ENCODE data around the gene SBF2.

DNA sequence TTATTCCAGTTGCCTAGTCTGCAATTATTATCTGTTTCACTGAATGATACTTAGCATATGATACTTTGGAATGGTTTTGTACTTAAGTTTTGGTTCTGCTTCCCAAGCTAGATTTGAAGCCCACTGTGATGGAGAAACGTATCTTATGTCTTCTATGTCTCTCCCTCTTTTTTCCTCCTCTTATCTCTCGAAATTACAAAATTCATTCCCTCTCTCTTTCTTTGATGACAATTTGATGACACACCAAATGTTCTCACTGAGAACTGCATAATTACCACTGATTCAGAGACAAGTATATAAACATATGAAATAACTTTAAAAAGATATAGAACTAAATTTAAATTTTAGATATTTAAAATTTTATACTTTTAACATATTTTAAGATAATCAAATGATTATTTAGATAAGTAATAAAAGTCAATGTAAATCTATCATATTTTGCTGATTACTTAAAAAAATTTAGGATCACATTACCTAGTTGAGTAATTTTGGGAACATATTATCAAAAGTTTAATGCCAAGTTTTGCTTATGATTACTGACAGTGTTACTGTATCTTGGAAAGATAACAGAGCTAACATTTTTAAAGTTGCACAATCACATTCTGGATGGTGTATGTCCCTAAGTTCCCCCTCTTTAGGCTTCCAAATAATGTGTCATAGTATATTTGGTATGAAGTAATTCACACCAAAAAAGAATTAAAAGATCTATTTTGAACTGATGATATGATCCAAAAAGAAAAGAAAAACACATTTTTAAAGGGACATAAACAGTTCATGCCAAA is 255.3 kb downstream of the SBF2 start:
- TF ChIP-seq CTCF (IDR thresholded peaks at IDR 0.05) (no peak), POLR2A (IDR thresholded peaks at IDR 0.05) (no peak), POLR2AphosphoS5 (IDR thresholded peaks at IDR 0.05) (no peak)
